H7 (cell line): ENCODE measurements around the gene ZNF277. TPM values are rescaled to one million over a fixed set of nuclear protein-coding genes. Genes with fewer than 3 reads are reported as not detected.

ENCODE experiments used
- DNase-seq: peaks from one replicate; pipeline ENCODE4 v3.0.0; 2012
- H3K27me3 ChIP-seq: 2 replicates; pipeline ENCODE4 v1.6.0; 2011; ENCODE audit warnings: mild to moderate bottlenecking, low read length; ENCODE audit not compliant: control insufficient read depth, insufficient read depth
- H3K36me3 ChIP-seq: replicated peaks from 2 replicates; pipeline ENCODE4 v1.5.1; 2011; ENCODE audit warnings: low read length; ENCODE audit not compliant: control insufficient read depth, insufficient read depth
- H3K4me3 ChIP-seq: 2 replicates; pipeline ENCODE4 v1.5.1; 2011; ENCODE audit warnings: low read depth, mild to moderate bottlenecking, control low read depth, low read length, moderate library complexity; ENCODE audit not compliant: insufficient read depth
- total RNA-seq: library from RNA; depleted of rRNA; stranded (reverse); fragments of >200 nt; shearing (Covaris generic); gene quantifications from 2 replicates; pipeline ENCODE4 v1.2.3, GENCODE V29; 2014

Gene ZNF277
- total RNA-seq, 1 experiment from 2014 or later: 29.8 TPM

DNA sequence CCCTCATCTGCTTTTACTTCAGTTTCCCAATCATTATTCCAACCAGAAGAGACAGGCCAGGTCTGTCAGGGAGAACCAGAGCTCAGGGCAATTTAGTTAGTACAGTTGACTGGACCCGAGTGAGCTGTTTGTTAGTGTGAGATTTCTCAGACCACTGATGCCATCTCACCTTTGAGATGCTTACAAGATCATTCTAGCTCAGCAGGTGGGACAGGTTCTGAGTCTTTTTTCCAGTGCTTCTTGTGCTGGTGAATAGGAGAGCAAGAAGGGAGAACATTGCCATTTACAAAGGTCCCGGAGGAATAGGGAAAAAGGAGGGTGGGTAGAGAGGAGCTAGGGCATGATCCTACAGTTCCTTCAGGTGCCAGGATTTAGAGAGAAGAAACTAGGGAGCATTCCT is 131.4 kb downstream of the ZNF277 start:
- no peak for DNase-seq
- peaks cover 3% of the 10 kb centered on the region for H3K36me3 ChIP-seq
- H3K4me3 ChIP-seq: no peak overlapping the region
- no peaks in the 10 kb centered on the region for H3K27me3 ChIP-seq

DNA sequence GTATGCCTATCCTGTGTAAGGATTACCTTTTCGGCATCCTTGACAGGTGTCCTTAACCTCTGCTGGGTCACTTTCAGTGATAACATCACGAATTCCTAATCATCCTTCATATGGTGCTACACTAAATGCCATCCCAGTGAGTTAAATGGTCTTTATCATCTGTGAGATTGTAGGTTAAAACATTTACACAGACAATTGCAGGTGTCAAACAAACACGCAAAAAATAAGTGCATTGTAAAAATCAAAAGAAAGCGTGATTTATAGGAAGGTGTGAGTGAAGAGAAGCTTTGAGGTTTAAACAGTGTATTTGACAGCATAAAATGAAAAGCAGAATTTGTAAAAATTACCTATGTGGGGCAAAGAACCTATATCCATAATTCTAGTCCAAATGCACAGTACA is 132.3 kb downstream of the ZNF277 start:
- H3K27me3 ChIP-seq: no peaks in the 10 kb centered on the region
- H3K36me3 ChIP-seq: peaks cover 3% of the 10 kb centered on the region
- DNase-seq: no peak
- H3K4me3 ChIP-seq: no peak overlapping the region

DNA sequence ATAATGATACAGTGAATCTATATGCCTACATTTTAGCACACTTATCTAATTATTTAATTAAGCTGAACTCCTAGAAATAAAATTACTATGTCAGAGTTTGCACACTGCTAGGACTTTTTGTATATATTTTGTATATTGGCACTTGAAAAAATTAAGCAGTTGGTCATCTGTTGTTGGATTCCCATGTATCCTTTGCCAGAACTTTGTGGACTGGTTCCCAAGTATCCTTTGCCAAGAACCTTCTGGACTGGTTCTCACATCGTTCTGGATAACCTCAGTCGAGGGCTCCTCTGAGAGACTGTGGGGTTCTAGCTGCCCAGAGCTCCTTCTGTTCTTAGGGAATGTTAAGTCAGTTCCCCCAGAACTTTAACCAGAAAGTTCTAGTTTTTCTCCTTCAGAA is 135.0 kb downstream of the ZNF277 start:
- no peak overlapping the region for H3K4me3 ChIP-seq
- DNase-seq: no peak
- peaks cover 3% of the 10 kb centered on the region for H3K36me3 ChIP-seq
- no peaks in the 10 kb centered on the region for H3K27me3 ChIP-seq

DNA sequence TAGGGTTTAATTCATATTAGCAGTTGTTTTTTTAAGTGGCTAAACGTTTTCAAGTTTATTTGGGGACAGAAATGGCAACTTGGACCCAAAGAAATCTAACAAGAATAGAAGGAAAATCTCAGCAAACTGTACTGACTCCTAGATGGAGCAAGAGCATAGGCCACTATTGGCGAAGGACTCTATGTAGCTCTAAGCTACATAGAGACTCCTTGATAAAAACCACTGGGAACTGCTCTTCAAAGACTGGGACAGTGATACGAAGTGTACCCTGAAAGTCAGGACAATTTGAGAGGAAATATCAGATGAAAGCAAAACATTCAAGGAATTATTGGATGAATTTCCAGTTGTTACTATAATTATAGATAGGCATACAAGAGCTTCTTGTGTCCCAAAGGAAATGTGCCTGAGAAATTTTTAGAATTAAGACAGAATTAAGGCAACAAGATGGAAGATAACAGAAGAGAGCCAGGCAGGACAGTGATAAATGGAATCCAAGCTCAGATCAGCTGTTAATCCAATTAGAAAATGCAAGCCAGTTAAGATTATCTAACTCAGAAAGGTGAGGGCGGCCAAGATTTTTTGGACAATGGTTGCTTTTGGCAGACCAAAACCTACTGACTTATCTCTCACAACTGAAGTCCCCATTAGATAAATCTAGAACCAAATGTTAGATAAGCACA is 140.0 kb downstream of the ZNF277 start:
- Histone ChIP-seq H3K36me3 (no peaks in the 10 kb centered on the region; the same call in 1 of the 2 replicates), H3K27me3 (no peaks in the 10 kb centered on the region), H3K4me3 (no peak overlapping the region)
- no peak for DNase-seq

- Histone ChIP-seq H3K4me3 (no peak overlapping the region), H3K27me3 (no peaks in the 10 kb centered on the region), H3K36me3 (no peaks in the 10 kb centered on the region)
- DNase-seq: no peak
Measured at GRCh38 chr7:112347088-112347487, 140.6 kb downstream of the ZNF277 start.

DNA sequence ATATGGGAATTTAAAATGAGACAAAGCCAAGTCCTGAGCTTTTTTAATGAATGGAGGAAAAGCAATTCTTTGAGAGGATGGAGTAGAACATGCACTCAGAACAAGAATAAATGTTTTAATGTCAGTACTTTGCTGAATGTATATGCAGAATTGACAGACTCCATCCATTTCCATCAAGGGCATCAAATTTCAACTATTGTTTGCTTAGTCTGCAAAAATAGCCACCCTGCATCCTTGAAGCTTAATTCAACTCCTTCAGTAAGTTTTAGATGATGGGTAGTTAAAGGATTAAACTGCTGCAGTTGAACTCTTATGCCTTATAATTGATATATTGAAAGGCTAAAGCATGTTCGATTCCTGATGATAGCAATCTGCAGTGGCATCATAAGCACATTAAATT is 144.1 kb downstream of the ZNF277 start:
- no peaks in the 10 kb centered on the region for H3K36me3 ChIP-seq
- DNase-seq: no peak
- H3K4me3 ChIP-seq: no peak overlapping the region
- no peaks in the 10 kb centered on the region for H3K27me3 ChIP-seq

DNA sequence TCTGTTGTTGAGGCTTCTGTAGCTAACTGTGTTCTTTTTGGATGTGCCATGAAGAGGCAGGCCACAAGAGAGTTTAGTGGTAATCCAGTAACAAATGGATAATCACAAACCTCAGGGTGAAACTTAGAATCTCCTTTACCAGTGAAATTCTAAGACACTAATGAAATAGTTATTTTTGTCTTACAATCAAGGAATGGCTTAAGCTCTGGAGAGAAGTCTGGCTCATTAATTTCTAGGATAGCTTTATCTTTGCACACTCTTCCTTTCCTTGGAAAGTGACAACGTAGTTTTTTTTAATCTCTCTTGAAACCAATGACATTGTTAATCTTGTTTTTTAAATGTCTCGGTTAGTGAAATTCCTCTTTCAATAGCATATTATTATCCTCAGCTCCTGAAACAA is 150.1 kb downstream of the ZNF277 start:
- no peak for DNase-seq
- H3K27me3 ChIP-seq: no peaks in the 10 kb centered on the region

GRCh38 chr7:112357136-112357535 is 150.6 kb downstream of the ZNF277 start:
- H3K27me3 ChIP-seq: no peaks in the 10 kb centered on the region
- H3K36me3 ChIP-seq: no peaks in the 10 kb centered on the region
- no peak overlapping the region for H3K4me3 ChIP-seq
- peak; percentile 30 for DNase-seq

More for the DNA sequence above, 150.1 kb downstream of the ZNF277 start:
- no peak overlapping the region for H3K4me3 ChIP-seq
- no peaks in the 10 kb centered on the region for H3K36me3 ChIP-seq

DNA sequence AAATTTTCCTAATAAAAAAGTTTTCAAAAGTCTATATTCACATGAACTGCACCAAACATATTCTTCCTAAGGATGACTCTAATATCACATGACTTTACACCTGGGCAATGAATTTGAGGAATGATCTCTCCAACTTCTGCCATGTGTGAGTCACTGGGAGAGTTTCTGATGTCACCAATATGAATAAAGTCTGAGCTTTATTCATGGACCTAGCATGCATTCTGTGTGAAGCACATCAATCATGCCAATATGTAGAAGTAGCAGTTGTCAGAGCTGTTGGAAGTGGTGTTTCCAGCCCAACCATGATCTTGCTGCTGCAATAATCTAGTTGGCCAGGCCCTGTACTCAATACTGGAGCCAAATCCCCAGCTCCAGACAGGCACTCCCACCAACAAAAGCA is 152.0 kb downstream of the ZNF277 start:
- H3K4me3 ChIP-seq: no peak overlapping the region
- H3K36me3 ChIP-seq: no peaks in the 10 kb centered on the region
- no peaks in the 10 kb centered on the region for H3K27me3 ChIP-seq
- DNase-seq: no peak

DNA sequence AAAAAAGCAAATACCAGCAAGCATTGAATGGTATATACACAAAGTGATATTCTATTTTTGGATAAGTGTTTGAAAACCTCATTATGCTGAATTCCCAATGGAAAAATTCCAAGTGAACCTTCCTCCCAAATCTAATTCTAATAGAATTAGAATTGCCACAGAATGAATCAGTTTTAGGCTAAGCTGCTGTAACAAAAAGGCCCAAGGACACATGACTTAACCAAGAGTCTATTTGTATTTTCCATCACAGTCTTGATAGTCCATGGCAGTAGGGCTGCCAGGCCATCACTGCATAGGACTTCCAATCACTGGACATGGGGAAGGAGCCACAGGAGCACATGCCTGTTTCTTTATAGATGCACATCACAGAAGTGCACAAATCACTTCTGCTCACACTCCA is 152.6 kb downstream of the ZNF277 start:
- DNase-seq: no peak
- H3K36me3 ChIP-seq: no peaks in the 10 kb centered on the region
- H3K4me3 ChIP-seq: no peak overlapping the region
- no peaks in the 10 kb centered on the region for H3K27me3 ChIP-seq

GRCh38 chr7:112360681-112361080 is 154.2 kb downstream of the ZNF277 start:
- Histone ChIP-seq H3K36me3 (no peaks in the 10 kb centered on the region), H3K27me3 (no peaks in the 10 kb centered on the region), H3K4me3 (no peak overlapping the region)
- DNase-seq: no peak

GRCh38 chr7:112361154-112361553 is 154.7 kb downstream of the ZNF277 start:
- Histone ChIP-seq H3K27me3 (no peaks in the 10 kb centered on the region), H3K4me3 (no peak overlapping the region), H3K36me3 (no peaks in the 10 kb centered on the region)
- no peak for DNase-seq

DNA sequence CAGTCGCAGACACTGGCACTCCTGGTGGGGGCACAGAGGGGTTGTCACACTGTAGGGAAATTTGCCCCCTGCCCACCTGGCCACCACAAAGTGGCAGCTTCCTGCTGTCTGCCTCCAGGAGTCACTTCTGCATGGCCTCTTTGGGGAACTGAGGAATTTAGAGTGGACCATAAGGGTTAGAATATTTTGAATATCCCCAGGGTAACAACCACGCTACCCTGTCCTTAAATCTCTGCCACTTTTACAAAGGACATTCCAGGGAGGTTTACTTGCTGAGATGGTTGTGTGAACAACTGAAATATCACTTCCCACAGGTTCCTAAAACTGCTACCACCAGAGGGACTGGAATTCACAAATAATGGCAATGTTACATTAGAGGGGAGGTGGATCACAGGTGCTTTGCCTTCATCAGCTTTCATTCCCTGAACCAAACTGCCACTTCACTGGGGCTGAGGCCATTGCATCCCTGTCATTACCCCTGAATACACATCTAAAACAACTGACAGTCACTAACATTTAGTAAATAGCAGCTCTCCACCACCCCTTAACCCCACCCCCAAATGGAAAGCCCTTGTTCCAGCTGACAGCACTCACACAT is 155.7 kb downstream of the ZNF277 start:
- Histone ChIP-seq H3K4me3 (no peak overlapping the region), H3K36me3 (no peaks in the 10 kb centered on the region), H3K27me3 (no peaks in the 10 kb centered on the region)
- no peak for DNase-seq

DNA sequence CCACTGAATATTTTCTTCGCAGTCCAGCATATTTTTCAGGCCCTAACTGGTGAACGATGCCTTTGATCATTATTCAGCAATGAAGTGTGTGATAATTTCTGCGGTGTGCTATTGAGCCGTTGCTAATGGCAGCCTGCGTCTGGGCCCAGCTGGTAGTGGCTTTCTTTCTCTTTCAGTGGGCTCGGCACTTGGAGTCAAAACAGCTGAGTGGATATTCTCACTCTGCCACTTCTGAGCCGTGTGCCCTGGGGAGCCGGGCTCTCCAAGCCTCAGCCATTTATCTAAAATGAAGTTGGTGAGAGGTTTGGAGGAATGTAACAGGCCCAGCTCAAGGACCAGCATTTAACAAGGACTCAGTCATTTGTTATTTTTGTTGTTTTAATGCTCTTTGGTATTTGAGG is 156.2 kb downstream of the ZNF277 start:
- DNase-seq: no peak
- no peaks in the 10 kb centered on the region for H3K27me3 ChIP-seq
- H3K4me3 ChIP-seq: no peak overlapping the region
- no peaks in the 10 kb centered on the region for H3K36me3 ChIP-seq

- DNase-seq: no peak
- no peak overlapping the region for H3K4me3 ChIP-seq
- H3K27me3 ChIP-seq: no peaks in the 10 kb centered on the region
- H3K36me3 ChIP-seq: no peaks in the 10 kb centered on the region
Measured at GRCh38 chr7:112364388-112364787, 157.9 kb downstream of the ZNF277 start.
